ENCODE data around the gene PDE2A.

PDE2A gene

GRCh38 chr11:72582206-72583176 lies 91.7 kb downstream of the PDE2A start:
- DNase-seq (ENCODE audit: insufficient read length, low spot score) (no peak), FAIRE-seq (no peak)
- no peak for TF ChIP-seq CTCF (IDR thresholded peaks at IDR 0.05; ENCODE audit: insufficient read depth, missing control alignments)

GRCh38 chr11:72581067-72581466 lies 93.2 kb downstream of the PDE2A start:
- DNase-seq (ENCODE audit: insufficient read length, low spot score): no peak

GRCh38 chr11:72580642-72580950 lies 93.6 kb downstream of the PDE2A start:
- TF ChIP-seq CTCF (IDR thresholded peaks at IDR 0.05; ENCODE audit: insufficient read depth, missing control alignments): no peak
- DNase-seq (ENCODE audit: insufficient read length, low spot score) (no peak), FAIRE-seq (no peak)

More at GRCh38 chr11:72581067-72581466, 93.2 kb downstream of the PDE2A start:
- TF ChIP-seq CTCF (IDR thresholded peaks at IDR 0.05; ENCODE audit: insufficient read depth, missing control alignments): no peak
- FAIRE-seq: no peak

- FAIRE-seq: no peak
- no peak for TF ChIP-seq CTCF (IDR thresholded peaks at IDR 0.05; ENCODE audit: insufficient read depth, missing control alignments)
- no peak for DNase-seq (ENCODE audit: insufficient read length, low spot score)
Measured at GRCh38 chr11:72579816-72580641, 94.2 kb downstream of the PDE2A start.

- no peak for DNase-seq (ENCODE audit: insufficient read length, low spot score)
- FAIRE-seq: no peak
- TF ChIP-seq CTCF (IDR thresholded peaks at IDR 0.05; ENCODE audit: insufficient read depth, missing control alignments): no peak
Measured at GRCh38 chr11:72578991-72579815, 95.0 kb downstream of the PDE2A start.

- FAIRE-seq (no peak), DNase-seq (ENCODE audit: insufficient read length, low spot score) (no peak)
- no peak for TF ChIP-seq CTCF (IDR thresholded peaks at IDR 0.05; ENCODE audit: insufficient read depth, missing control alignments)
Measured at GRCh38 chr11:72578566-72578965, 95.7 kb downstream of the PDE2A start.

Measured in D721Med (cell line).